GM19239 (cell line): ENCODE measurements around the gene POU6F2.
A peak's percentile ranks its signal among the peaks of the same experiment; 100 is the strongest.

Experiments
- DNase-seq: peaks from one replicate; pipeline ENCODE4 v3.0.0; 2011; ENCODE audit warnings: low spot score; ENCODE audit not compliant: insufficient read length
- FAIRE-seq: peaks from 2 replicates; lab custom pipeline; 2011; peaks lifted over from hg19 to GRCh38; lab: Jason Lieb, UNC

Gene POU6F2

DNA sequence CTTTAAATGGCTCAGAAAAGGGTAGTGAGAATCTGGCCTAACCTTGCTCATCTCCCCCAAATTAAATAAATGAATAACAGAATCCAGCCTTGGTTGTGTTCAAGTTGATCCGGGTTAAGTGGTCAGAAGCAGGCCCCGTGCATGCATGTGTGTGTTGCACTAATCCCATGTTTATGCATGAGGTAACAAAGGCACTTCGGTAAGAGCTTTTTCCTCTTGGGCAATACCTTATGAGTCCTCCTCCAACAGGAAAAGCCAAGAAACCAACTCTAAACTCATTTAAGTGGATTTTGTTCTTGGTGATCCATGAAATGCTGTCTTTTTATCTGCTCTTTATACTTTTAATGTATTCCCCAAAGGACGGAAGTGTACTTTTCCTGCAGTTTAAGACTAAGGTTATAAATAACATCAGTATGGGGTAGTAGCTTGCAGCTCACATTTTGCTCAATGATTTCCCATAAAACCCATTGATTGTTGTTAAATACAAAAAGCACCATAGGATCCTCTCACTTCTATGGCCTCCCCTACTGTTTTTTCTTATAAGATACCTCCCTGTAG is 483.6 kb downstream of the POU6F2 start:
- DNase-seq: no peak
- FAIRE-seq: no peak

DNA sequence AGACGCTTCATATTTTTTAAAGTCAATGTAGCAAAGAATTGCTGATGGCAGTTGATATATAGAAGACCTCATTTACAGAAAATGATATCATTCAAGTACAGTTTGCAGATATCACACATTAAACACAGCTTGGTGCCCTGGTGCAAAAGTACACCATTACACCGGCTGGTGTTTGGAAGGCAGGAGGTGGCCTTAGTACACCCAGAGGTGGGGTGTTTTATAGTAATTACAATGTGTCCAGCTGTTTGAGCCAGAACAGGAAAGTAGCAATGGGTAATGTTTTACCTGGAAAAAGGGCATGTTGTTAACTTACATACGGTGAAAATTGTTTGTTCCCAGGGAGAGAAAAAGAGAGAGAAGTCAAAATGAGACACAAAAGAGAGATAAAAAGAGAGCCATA is 485.5 kb downstream of the POU6F2 start:
- FAIRE-seq (no peak), DNase-seq (no peak)

DNA sequence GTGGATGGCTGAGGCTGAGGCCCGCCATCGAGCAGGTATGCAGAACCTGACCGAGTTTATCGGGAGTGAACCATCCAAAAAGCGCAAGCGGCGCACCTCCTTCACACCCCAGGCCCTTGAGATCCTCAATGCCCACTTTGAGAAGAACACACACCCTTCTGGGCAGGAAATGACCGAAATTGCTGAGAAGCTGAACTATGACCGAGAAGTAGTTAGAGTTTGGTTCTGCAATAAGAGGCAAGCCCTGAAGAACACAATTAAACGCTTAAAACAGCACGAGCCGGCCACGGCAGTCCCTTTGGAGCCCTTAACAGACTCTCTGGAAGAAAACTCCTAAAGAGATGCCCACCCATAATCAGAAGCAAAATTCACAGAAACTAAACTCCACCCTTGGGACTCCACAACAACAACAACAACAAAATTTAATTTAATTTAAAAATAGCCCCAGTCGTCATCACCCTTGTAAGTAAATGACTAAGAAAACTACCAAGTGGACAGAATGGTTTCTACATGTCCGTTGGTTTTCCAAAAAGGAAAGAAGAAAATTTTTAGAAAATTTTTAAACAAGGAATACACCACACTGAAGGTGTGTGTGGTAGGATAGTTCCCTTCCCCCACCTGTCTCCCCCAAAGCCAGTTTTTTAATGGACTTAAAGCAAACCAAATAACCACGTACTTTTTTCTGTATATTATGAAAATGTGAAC is 486.8 kb downstream of the POU6F2 start:
- DNase-seq: no peak
- FAIRE-seq: no peak

DNA sequence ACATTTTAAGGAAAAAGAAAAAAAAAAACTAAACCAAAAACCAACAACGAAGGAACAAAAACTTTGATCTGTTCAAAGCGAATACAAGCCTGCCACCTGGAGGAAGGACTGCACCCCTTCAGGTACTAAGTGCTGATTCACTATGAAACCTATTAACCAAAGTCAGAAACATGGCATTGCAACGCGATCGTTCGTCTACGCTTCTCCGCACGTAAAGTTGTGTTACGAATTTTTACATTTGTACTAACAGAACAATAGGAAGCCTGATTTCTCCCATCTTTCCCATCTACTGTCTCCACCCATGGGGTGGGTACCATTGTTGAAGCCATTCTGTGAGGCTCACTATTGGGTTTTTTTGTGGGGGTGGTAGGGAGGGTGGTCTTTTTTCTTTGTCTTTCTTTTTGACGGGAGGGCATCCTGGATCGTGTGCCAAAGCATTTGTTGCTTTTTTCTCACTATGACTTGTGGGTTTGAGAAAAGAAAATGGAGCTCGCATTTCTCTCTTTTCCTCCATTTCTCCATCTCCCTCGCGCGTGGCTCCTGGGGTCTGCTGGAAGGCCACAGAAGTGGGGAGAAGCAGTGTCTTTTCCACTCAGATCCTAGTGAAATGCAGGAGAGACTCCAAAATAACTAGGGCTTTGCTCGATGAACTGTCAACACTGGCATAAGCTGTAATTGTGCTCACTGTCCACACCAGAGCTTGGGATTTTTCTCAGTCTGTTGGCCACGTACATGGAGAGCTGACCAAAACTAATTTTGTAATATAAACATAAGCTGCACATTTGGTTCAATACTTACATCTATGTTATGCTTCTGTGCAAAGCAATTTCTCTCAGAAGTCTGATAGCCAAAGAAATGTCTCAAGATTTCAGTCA is 487.6 kb downstream of the POU6F2 start:
- peak; percentile 94 for FAIRE-seq
- DNase-seq: peak; percentile 42

DNA sequence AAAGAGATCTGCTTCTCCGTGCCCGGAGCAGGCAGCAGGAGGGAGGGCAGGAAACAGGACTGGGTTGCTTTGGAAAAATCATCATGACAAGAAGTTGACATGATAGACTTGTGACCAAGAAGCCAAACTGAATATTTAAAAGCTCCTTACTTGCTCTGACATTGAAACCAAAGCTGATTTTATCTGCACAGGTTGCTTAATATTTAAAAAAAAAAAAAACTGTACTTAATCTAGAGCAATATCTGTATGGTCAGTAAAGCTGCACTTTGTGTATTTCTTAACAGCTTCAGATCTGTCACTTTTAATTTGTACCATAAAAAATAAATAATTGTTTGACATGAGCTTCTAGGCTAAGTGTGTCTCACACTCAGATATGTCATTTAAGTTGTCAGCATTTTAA is 490.6 kb downstream of the POU6F2 start:
- no peak for FAIRE-seq

DNA sequence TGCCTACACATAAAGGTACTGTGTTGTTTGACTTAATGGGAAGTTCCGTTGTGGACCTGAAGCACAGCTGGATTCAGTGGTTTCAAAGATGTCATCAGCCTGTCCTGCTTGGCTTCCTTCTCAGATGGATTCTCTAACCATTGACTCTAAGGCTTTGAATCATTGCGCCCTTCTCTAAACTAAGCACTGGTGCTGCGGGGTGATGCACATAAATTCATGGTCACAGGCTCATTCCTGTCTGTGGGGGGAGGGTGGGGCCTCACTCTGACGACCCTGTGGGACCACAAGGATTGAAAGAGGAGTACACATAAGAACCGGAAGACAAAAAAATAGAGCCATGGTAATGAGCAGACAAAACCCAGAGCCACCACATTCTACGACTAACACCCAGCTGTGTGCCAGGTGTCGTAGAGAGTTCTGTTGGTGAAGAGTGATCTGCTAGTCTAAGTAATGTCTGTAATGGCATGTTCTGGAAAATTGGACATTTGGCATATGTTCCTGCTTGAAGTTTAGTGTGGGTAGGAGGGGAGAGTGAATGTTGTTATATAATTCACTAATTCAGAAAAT is 491.2 kb downstream of the POU6F2 start:
- DNase-seq (no peak), FAIRE-seq (no peak)

More for the DNA sequence above, 490.6 kb downstream of the POU6F2 start:
- DNase-seq: no peak

DNA sequence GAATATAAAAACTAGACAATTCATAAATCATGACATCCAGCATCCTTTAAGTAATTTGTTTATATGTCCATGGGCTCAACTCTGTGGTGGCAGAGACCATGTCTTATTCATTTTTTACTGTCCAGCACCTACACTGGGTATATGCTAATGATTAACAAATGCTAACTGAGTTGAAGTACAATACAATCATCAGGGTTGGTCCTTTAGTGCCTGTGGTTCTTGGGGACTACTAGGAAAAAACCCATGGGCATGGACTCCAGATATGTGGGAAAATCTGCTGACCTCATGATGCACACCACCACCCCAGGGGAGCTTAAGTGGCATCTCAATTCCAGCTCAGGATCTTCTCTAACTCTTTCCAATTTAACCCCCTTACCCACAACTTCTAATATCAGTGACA is 503.2 kb downstream of the POU6F2 start:
- no peak for DNase-seq

DNA sequence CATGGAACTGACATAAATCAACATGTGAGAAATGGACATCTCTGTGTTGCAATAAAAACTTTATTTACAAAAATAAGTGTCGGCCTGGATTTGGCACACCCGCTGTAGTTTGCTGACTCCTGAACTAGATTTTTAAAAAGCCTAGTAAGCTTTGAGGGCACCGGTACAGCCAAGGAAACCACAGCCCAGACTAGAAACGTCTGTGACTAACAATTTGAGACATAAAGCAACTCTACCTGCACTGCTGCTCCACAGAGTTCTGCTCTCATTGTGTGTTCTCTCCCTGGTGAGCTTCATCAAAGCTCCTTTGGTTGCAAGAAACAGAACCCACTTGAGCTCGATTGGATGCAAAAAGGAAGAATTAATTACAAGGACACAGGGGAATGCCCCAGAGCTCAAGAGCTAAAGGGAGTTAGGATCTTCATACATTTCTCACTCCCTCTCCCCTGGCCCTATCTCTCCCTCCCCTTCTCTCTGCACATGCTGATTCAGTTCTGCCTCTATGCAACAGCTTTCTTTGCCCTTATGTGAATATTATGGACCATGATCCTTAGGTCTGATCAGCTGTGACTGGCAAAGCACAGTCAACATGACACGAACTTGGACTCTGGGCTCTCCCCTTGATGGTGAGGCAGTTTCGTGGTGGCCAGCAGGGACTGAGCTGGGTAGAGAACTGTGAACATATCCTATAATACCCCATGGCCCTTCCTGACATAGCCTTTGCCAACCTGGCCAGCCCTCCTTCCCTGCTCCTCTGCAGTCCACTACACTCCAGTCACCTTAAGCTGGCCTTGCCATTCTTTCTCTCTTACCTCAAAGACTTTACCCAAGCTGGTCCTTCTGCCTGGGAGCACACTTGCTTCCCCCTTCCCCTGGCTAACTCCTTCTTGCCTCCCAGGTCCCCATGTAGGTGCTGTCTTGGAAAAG is 511.0 kb downstream of the POU6F2 start:
- DNase-seq (no peak), FAIRE-seq (no peak)

More for the DNA sequence above, 503.2 kb downstream of the POU6F2 start:
- FAIRE-seq: no peak

DNA sequence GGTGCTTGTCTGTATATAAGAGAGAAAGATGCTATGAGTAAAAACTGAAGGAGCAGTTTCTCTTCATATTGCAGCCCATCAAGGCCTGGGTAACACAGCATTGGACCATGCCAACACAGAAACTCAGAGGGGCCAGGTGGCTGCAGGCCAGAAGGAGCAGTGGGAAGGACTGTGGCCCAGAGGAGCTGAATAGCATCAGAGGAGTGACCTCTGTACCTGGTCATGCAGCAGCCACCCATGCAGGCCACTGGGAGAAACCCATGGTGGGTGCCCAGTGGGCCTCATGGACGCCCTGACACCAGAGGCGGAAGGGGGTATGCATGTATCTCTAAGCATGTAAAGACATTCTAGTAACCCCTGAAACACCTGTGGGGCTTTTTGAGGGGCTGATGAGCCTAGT is 512.6 kb downstream of the POU6F2 start:
- no peak for FAIRE-seq
- no peak for DNase-seq

DNA sequence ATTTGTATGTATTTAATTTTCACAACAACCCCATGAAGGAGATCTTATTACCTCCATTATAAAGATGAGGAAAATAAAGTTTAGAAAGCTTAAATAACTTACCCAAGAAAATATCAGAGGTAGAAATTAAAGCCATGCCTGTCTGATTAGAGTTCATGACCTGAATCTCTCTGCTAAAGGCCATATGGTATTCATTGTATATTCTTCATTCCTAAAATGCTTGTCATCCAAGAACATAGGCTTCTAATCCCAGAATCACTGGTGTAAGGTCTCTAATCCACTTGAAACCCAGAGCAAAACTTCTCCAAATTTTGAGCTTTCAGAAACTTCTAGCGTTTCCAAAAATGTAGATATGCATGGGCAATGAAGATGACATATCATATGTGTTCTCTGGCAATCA is 516.2 kb downstream of the POU6F2 start:
- no peak for FAIRE-seq
- DNase-seq: no peak

DNA sequence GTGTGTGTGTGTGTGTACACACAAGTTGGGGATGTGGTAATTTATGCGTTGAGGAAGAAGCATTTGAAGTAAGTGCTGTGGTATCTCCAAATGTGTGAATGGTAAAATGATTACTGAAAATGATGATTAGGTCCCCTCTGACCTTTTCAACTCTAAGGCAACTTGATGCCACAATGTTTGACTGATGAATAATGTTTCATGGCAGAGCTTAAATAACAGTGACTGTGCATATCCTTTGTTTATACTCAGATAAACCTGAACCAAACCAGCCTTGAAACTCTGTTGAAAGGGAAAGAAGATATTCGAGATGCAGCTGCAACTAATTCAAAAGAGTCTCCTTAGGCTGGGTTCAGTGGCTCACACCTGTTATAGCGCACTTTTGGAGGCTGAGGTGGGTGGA is 523.6 kb downstream of the POU6F2 start:
- no peak for FAIRE-seq
- DNase-seq: no peak

DNA sequence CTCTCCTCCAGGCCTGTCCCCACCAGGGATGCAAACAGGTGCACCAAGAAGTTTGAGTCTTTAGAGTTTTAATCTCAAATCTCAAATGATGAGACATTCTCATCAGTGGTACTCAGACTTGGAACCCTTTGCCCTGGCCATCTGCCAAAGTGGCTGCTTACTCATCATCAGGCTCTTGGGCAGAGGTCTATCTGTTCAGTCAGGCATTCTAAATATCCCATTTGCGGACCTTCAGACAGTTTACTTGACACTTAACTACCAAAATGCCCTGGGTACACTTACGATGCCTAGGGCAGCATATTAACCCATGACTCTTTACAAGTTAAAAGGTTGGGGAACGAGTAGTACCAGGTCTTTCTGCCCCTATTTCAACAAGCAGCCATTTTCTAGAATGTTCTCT is 527.3 kb downstream of the POU6F2 start:
- DNase-seq: no peak
- no peak for FAIRE-seq

DNA sequence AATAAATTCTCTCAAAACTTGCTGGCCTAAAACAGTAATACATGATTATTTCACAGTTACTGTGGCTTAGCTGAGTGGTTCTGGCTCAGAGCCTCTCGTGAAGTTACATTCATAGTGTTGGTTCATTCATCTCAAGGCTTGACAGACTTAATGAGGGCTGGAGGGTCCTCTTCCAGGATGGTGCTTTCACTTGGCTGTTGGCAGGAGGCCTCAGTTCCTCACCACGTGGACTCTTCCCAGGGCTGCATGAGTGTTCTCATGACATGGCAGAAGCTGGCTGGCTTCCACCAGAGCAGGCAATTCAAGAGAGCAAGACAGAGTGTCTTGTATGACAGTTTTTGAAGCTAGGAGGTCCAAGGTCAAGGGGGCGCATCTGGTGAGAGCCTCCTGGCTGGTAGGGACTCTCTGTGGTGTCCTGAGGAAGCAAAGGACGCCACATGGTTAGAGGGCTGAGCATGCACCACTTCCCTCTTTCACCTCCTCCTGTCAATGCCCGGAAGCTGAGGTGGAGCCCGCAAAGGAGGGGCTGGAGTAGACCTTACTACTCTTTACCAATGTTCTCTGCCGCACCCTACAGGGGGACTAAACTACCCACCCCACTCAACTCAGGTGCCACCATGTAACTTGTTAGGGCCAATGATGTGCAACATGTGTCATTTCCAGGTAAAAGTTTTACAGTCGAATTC is 530.3 kb downstream of the POU6F2 start:
- FAIRE-seq (no peak), DNase-seq (peak; percentile 7)

DNA sequence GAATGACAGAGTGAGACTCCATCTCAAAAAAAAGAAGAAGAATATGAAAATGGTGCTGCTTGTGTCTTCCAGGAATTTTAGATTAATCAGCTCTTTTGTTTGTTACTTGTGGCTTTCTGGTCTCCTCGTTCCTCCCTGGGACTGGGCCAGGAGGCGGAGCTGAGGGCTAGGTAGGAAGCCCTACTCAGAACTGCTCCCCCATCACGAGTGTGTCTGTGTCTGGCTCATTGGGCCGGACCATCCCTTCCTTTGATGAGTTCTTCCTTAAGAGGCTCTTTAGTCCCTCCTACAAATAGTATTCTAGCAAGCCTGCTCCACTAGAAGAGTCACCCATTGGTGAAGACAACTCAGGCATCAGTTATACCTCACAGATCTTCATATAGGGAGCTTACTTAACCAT is 531.7 kb downstream of the POU6F2 start:
- FAIRE-seq: no peak
- DNase-seq: no peak

DNA sequence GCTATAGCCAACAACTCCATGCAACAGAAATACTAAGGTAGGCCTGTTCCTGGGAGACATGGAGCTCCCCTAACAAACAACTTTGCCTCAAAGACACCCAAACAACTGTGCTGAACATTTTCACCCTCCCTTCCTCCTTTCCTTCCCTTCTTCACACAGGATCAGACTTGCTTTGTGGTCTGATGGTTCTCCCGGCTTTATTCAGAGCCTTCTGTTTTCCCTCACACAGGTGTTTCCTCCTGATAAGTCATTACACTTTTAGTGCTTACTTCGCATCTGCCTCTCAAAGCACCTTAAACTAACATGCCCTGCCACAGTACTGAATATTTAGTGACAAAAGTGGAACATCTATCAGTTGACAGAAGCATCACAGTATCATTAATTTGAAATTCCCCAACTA is 532.2 kb downstream of the POU6F2 start:
- DNase-seq (no peak), FAIRE-seq (no peak)

DNA sequence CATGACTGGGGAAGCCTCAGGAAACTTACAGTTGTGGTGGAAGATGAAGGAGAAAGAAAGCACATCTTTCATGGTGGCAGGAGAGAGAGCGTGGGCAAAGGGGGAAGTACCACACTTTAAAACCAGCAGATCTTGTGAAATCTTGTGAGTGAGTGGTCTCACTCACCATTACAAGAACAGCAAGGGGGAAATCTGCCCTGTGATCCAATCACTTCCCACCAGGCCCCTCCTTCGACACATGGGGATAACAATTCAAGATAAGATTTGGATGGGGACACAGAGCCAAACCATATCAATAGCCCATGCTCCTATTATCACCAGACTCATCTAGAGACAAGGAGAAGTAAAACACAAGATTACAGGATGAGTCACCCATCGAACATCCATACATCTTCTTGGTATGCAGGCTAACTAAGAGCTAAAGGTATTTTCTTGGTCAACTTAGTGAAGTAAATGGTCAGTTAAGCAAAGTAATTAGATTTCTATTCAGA is 533.2 kb downstream of the POU6F2 start:
- DNase-seq (no peak), FAIRE-seq (no peak)

DNA sequence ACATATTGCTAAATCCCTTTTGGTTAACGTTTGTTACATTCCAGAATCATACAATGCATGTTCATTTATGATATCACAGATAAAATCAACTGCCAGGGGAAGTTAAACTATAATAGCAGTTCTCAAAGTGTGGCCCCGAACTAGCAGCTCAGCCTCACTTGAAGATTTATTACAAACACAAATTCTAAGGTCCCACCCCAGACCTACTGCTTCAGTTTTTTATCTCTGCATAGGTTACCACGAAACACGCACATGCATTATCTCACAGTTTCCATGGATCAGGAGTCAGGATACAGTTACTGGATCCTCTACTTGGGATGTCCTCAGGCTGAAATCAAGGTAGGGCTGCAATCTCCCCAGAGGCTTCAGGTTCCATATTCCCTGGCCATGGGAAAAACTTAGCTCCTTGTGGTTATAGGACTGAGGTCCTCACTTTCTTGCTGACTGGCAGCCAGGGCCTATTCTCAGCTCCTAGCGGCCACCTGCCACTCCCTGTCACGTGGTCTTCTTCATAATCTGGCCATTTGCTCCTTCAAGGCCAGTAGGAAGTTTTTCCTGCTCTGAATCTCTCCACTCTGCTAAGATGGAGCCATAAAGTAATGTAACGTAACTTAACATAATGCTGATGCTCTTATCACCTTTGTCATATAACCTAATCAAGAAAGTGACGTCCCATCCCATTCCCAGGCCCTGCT is 538.0 kb downstream of the POU6F2 start:
- FAIRE-seq (no peak), DNase-seq (no peak)

DNA sequence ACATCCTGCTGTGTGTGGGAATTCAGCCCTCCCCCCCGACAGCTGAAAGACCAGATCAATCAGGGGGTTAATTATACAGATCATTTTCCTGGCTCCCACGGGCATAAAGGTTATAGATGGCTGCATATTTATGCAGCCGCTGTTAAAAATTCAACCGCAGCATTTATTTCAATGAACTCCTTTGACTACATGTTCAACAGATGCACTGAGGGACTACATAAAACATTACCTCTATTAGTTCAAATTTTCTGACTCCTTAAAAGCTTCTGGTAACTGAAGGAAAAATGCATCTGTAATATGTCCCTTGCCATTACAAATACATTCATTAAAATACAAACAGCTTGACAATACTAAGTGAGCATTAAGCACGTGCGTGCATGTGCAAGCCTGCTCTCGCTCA is 538.8 kb downstream of the POU6F2 start:
- DNase-seq: no peak
- no peak for FAIRE-seq

DNA sequence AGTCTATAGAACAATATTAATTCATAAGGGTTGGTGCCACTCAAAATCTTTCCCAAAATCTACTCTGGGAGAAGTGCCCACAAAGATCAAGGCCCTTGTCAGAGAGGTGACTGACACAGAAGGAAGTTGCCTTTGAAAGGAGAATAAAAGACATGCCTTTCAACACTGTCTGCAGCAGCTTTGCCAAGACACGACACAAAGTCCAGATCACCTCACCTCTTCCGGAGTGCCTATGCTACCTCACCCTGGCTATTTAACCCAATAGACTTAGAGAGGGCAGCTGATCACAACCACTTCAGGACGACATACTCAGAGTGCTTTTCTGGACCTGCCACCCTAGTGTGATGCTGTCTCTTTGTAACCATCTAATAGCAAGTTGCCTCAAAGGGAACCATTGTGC is 539.5 kb downstream of the POU6F2 start:
- no peak for FAIRE-seq
- DNase-seq: no peak
